ENCODE measurements around the gene ZBTB22. TPM values are rescaled to one million over a fixed set of nuclear protein-coding genes. Genes with fewer than 3 reads are reported as not detected.
"Not testable (repeated sequence)": the region's sequence is repeated elsewhere in the genome, so short reads cannot be mapped to it uniquely, and the experiment has no call there.

Gene ZBTB22
- total RNA-seq, 1 donor from 2014 or later, result 17.5 TPM

GRCh38 chr6:33286946-33287914 is 30.3 kb downstream of the ZBTB22 start:
- no peak for TF ChIP-seq CTCF (IDR thresholded peaks at IDR 0.05; ENCODE audit: insufficient read depth, low read length, poor library complexity, severe bottlenecking)
- no peak for DNase-seq (ENCODE audit: low read depth)
- no peaks in the 10 kb centered on the region for H3K27me3 ChIP-seq (ENCODE audit: control insufficient read depth, insufficient read depth, low read length)
- no peak overlapping the region for H3K4me3 ChIP-seq (ENCODE audit: low read depth, low read length)
- H3K36me3 ChIP-seq (ENCODE audit: control insufficient read depth, insufficient read depth, low read length), result no peaks in the 10 kb centered on the region

- not testable (repeated sequence) for H3K27me3 ChIP-seq (ENCODE audit: control insufficient read depth, insufficient read depth, low read length); H3K4me3 ChIP-seq (ENCODE audit: low read depth, low read length); H3K36me3 ChIP-seq (ENCODE audit: control insufficient read depth, insufficient read depth, low read length); DNase-seq (ENCODE audit: low read depth)
These were observed 32.3 kb downstream of the ZBTB22 start for GRCh38 chr6:33285214-33285613.

- DNase-seq (ENCODE audit: low read depth), result no peak
- Histone ChIP-seq H3K4me3 (ENCODE audit: low read depth, low read length) (no peak overlapping the region), H3K36me3 (ENCODE audit: control insufficient read depth, insufficient read depth, low read length) (peaks cover 4% of the 10 kb centered on the region), H3K27me3 (ENCODE audit: control insufficient read depth, insufficient read depth, low read length) (no peaks in the 10 kb centered on the region)
- no peak for TF ChIP-seq CTCF (IDR thresholded peaks at IDR 0.05; ENCODE audit: insufficient read depth, low read length, poor library complexity, severe bottlenecking)
These were observed 37.0 kb downstream of the ZBTB22 start for GRCh38 chr6:33280539-33280938.

- Histone ChIP-seq H3K4me3 (ENCODE audit: low read depth, low read length) (no peak overlapping the region), H3K36me3 (ENCODE audit: control insufficient read depth, insufficient read depth, low read length) (peaks cover 4% of the 10 kb centered on the region), H3K27me3 (ENCODE audit: control insufficient read depth, insufficient read depth, low read length) (no peaks in the 10 kb centered on the region)
- DNase-seq (ENCODE audit: low read depth), result no peak
- peak; percentile 95 for TF ChIP-seq CTCF (IDR thresholded peaks at IDR 0.05; ENCODE audit: insufficient read depth, low read length, poor library complexity, severe bottlenecking)
These were observed 37.5 kb downstream of the ZBTB22 start for GRCh38 chr6:33279971-33280511.

GRCh38 chr6:33279257-33279695 is 38.3 kb downstream of the ZBTB22 start:
- Histone ChIP-seq H3K36me3 (ENCODE audit: control insufficient read depth, insufficient read depth, low read length) (peaks cover 4% of the 10 kb centered on the region), H3K27me3 (ENCODE audit: control insufficient read depth, insufficient read depth, low read length) (no peaks in the 10 kb centered on the region), H3K4me3 (ENCODE audit: low read depth, low read length) (no peak overlapping the region)
- DNase-seq (ENCODE audit: low read depth), result no peak
- no peak for TF ChIP-seq CTCF (IDR thresholded peaks at IDR 0.05; ENCODE audit: insufficient read depth, low read length, poor library complexity, severe bottlenecking)

GRCh38 chr6:33278810-33279209 is 38.7 kb downstream of the ZBTB22 start:
- Histone ChIP-seq H3K4me3 (ENCODE audit: low read depth, low read length) (no peak overlapping the region), H3K27me3 (ENCODE audit: control insufficient read depth, insufficient read depth, low read length) (no peaks in the 10 kb centered on the region), H3K36me3 (ENCODE audit: control insufficient read depth, insufficient read depth, low read length) (peaks cover 4% of the 10 kb centered on the region)
- TF ChIP-seq CTCF (IDR thresholded peaks at IDR 0.05; ENCODE audit: insufficient read depth, low read length, poor library complexity, severe bottlenecking), result no peak
- DNase-seq (ENCODE audit: low read depth), result no peak
